IMR-90 (cell line): ENCODE measurements around the gene ZNF546. TPM values are rescaled to one million over a fixed set of nuclear protein-coding genes. Genes with fewer than 3 reads are reported as not detected.

Experiments
- ATAC-seq: fragments of 200-7000 bp; cut with Tn5 transposase; 2 replicates; pipeline ENCODE4 v1.9.1; 2020; ENCODE audit warnings: low read depth, mild to moderate bottlenecking, moderate library complexity
- BruUV-seq: library from RNA; stranded (reverse); fragments of 400-500 nt; replicated peaks from 2 replicates; lab custom pipeline; 2021; lab: Mats Ljungman, UMichigan
- CTCF ChIA-PET: fragments of 300-600 bp; formaldehyde crosslinking; extraction: SDS; loops from one replicate; lab custom pipeline; 2021; ENCODE audit warnings: antibody characterized with exemption; lab: Yijun Ruan, JAX
- POLR2A ChIA-PET: fragments of 300-600 bp; sonication (Branson Sonifier 250); formaldehyde crosslinking; loops from one replicate; lab custom pipeline; 2022; ENCODE audit warnings: antibody characterized with exemption; ENCODE audit not compliant: unreplicated experiment; lab: Charles Lee
- DNase-seq: peaks from one replicate; pipeline ENCODE4 v3.0.0; 2013
- H2AFZ ChIP-seq: replicated peaks from 2 replicates; pipeline ENCODE3; 2013; ENCODE audit warnings: low read length, mild to moderate bottlenecking; ENCODE audit not compliant: poor library complexity
- H2AK5ac ChIP-seq: 2 replicates; pipeline ENCODE4 v1.6.1; 2013; ENCODE audit warnings: low read depth, low read length, inconsistent platforms
- H2AK9ac ChIP-seq: replicated peaks from 2 replicates; pipeline ENCODE3; 2013; ENCODE audit warnings: mild to moderate bottlenecking, low read depth, low read length, moderate library complexity; ENCODE audit not compliant: poor library complexity
- H2BK120ac ChIP-seq: 2 replicates; pipeline ENCODE4 v1.6.1; 2013; ENCODE audit warnings: low read depth, low read length, inconsistent platforms
- H2BK15ac ChIP-seq: 3 replicates; pipeline ENCODE4 v1.6.1; 2013; ENCODE audit warnings: low read depth, low read length, inconsistent platforms
- H2BK20ac ChIP-seq: 2 replicates; pipeline ENCODE4 v1.6.1; 2013; ENCODE audit warnings: low read depth, mild to moderate bottlenecking, inconsistent platforms, low read length, moderate library complexity
- H2BK5ac ChIP-seq: 2 replicates; pipeline ENCODE4 v1.6.1; 2013; ENCODE audit warnings: mild to moderate bottlenecking, low read depth, low read length, inconsistent platforms; ENCODE audit not compliant: poor library complexity, severe bottlenecking
- H3K14ac ChIP-seq: replicated peaks from 2 replicates; pipeline ENCODE4 v1.6.1; 2013; ENCODE audit warnings: low read depth, low read length, inconsistent platforms
- H3K18ac ChIP-seq: 2 replicates; pipeline ENCODE4 v1.6.1; 2013; ENCODE audit warnings: low read depth, low read length, control low read depth
- H3K23ac ChIP-seq: 2 replicates; pipeline ENCODE4 v1.6.1; 2013; ENCODE audit warnings: low read depth, low read length, inconsistent platforms
- H3K27ac ChIP-seq: 2 replicates; pipeline ENCODE4 v1.5.1; 2013; ENCODE audit warnings: mild to moderate bottlenecking, control low read depth, low read length; ENCODE audit not compliant: insufficient read depth
- H3K27me3 ChIP-seq: 2 replicates; pipeline ENCODE4 v1.6.1; 2013; ENCODE audit warnings: low read length; ENCODE audit not compliant: control insufficient read depth, insufficient read depth
- H3K36me3 ChIP-seq: 2 replicates; pipeline ENCODE4 v1.6.1; 2013; ENCODE audit warnings: low read length, mixed read lengths; ENCODE audit not compliant: control insufficient read depth, insufficient read depth
- H3K4ac ChIP-seq: 2 replicates; pipeline ENCODE4 v1.6.1; 2013; ENCODE audit warnings: low read depth, low read length, inconsistent platforms
- H3K4me1 ChIP-seq: 2 replicates; pipeline ENCODE4 v1.6.1; 2013; ENCODE audit warnings: low read length, mixed read lengths; ENCODE audit not compliant: control insufficient read depth, insufficient read depth
- H3K4me2 ChIP-seq: 2 replicates; pipeline ENCODE4 v1.6.1; 2013; ENCODE audit warnings: low read depth, mild to moderate bottlenecking, control low read depth, low read length, moderate library complexity
- H3K4me3 ChIP-seq: 2 replicates; pipeline ENCODE4 v1.5.1; 2013; ENCODE audit warnings: low read depth, mild to moderate bottlenecking, control low read depth, low read length, moderate library complexity; ENCODE audit not compliant: insufficient read depth
- H3K56ac ChIP-seq: 2 replicates; pipeline ENCODE4 v1.6.1; 2013; ENCODE audit warnings: low read length, inconsistent platforms; ENCODE audit not compliant: insufficient read depth; ENCODE audit errors: extremely low read depth
- H3K79me1 ChIP-seq, 2 experiments: 2 replicates each; pipeline ENCODE4 v1.6.1; 2013; ENCODE audit warnings: low read length in 2 of 2, inconsistent platforms in 1 of 2, low read depth in 1 of 2
- H3K9ac ChIP-seq: 2 replicates; pipeline ENCODE4 v1.6.1; 2013; ENCODE audit warnings: low read depth, low read length, control low read depth
- H3K9me1 ChIP-seq: 2 replicates; pipeline ENCODE4 v1.6.1; 2013; ENCODE audit warnings: low read length, inconsistent platforms; ENCODE audit not compliant: insufficient read depth
- H3K9me3 ChIP-seq: 2 replicates; pipeline ENCODE4 v1.6.1; 2013; ENCODE audit warnings: low read length; ENCODE audit not compliant: control insufficient read depth, insufficient read depth
- H4K20me1 ChIP-seq: 2 replicates; pipeline ENCODE4 v1.6.1; 2013; ENCODE audit warnings: low read length, inconsistent platforms; ENCODE audit not compliant: insufficient read depth
- H4K5ac ChIP-seq: 2 replicates; pipeline ENCODE4 v1.6.1; 2013; ENCODE audit warnings: mild to moderate bottlenecking, low read depth, low read length, control low read depth
- H4K8ac ChIP-seq, 2 experiments: 2 replicates each; pipeline ENCODE4 v1.6.1; 2013; ENCODE audit warnings: low read depth in 2 of 2, low read length in 2 of 2, control low read depth in 1 of 2, inconsistent platforms in 1 of 2
- H4K91ac ChIP-seq: 2 replicates; pipeline ENCODE4 v1.6.1; 2013; ENCODE audit warnings: low read depth, low read length, inconsistent platforms; ENCODE audit not compliant: insufficient read depth
- BHLHE40 ChIP-seq: fragments of 150-350 bp; IDR thresholded peaks from 2 replicates; pipeline ENCODE4 v1.6.1; 2016; ENCODE audit warnings: mild to moderate bottlenecking, low read depth, low read length
- CTCF ChIP-seq: conservative IDR thresholded peaks from 2 replicates; pipeline ENCODE4 v1.5.1; 2012; ENCODE audit warnings: mild to moderate bottlenecking, low read depth, low read length, improper control_type of control experiment
- WGBS, 2 experiments: methylation state at CpG; one replicate each; pipeline versions ENCODE4 v1.1.5 to v1.1.7; 2013; ENCODE audit warnings: missing lambda C conversion rate in 2 of 2; ENCODE audit not compliant: insufficient read length in 1 of 2; ENCODE audit errors: extremely low coverage in 2 of 2; 5-methylcytosine and 5-hydroxymethylcytosine counted together
- dilution Hi-C: fragments of 300-500 bp; cut with HindIII; formaldehyde crosslinking; loops from one replicate; pipeline ENCODE4 v1.14.3; 2018; ENCODE audit warnings: low sequenced_read_pairs; ENCODE audit not compliant: unreplicated experiment
- in situ Hi-C: fragments of 300-500 bp; cut with MboI; formaldehyde crosslinking; loops from 3 replicates; pipeline ENCODE4 v1.14.3; 2019; ENCODE audit warnings: low sequenced_read_pairs, inconsistent platforms, mixed read lengths
- intact Hi-C: fragments of 100-400 bp; cut with micrococcal nuclease; formaldehyde crosslinking; loops from 2 replicates; pipeline ENCODE4 v1.10.0; 2022
- polyA plus RNA-seq, 3 experiments: library from polyadenylated mRNA; depleted of rRNA; stranded (reverse); fragments of >200 nt; gene quantifications; 2 replicates each; pipeline ENCODE4 v1.2.3, GENCODE V29; 2012; ENCODE audit warnings: low replicate concordance in 1 of 3
- total RNA-seq: library from RNA; depleted of rRNA; stranded (reverse); fragments of >200 nt; gene quantifications from 2 replicates; pipeline ENCODE4 v1.2.3, GENCODE V29; 2012

Gene ZNF546
- total and polyA plus RNA-seq, 2 of the 4 experiments (the other 2 are of a cell fraction): 1.6 to 6.5 TPM

GRCh38 chr19:39982883-39983282, 14.0 kb upstream of the ZNF546 start:
- DNase-seq: no peak
- Histone ChIP-seq H2BK20ac (no peak overlapping the region), H3K27ac (no peak overlapping the region), H3K4me1 (no peaks in the 10 kb centered on the region), H2AK9ac (no peak overlapping the region), H3K4me2 (no peak overlapping the region), H4K8ac (no peak overlapping the region), H2BK15ac (no peak overlapping the region), H3K27me3 (no peaks in the 10 kb centered on the region), H2AFZ (no peak overlapping the region), H3K4ac (no peak overlapping the region), H3K9ac (no peak overlapping the region), H3K9me1 (0 out of 2 replicates have a peak, but pooled peaks cover 3% of the 10 kb centered on the region), H2AK5ac (no peak overlapping the region), H3K18ac (no peak overlapping the region), H2BK5ac (no peak overlapping the region), H3K9me3 (peaks cover 4% of the 10 kb centered on the region), H3K14ac (no peak overlapping the region), H4K91ac (no peak overlapping the region), H3K79me1 (peaks cover 23 to 25% of the 10 kb centered on the region in 2 experiments; a peak in 3 of 4 replicates), H2BK120ac (no peak overlapping the region), H4K20me1 (no peaks in the 10 kb centered on the region; the same call in 1 of the 2 replicates), H3K4me3 (no peak overlapping the region), H3K56ac (no peak overlapping the region), H3K23ac (no peak overlapping the region), H4K5ac (no peak overlapping the region), H3K36me3 (peaks cover 41% of the 10 kb centered on the region)
- in situ Hi-C loops (no loop called here), intact Hi-C loops (no loop called here), dilution Hi-C loops (no loop called here)
- no peak for ATAC-seq
- ChIA-PET POLR2A (no interaction called here), CTCF (no interaction called here)
- WGBS, 2 experiments: no CpG with 5 or more reads among the region's 1 CpG
- BruUV-seq: no TSS peak
- TF ChIP-seq BHLHE40: no peak
- TF ChIP-seq CTCF: no peak
